Suprapubic skin (tissue), 4 donors: ENCODE data around the gene RHOG. TPM values are rescaled to one million over a fixed set of nuclear protein-coding genes. Genes with fewer than 3 reads are reported as not detected.

ENCODE experiments used
- DNase-seq, 2 donors: peaks; one replicate each; pipeline ENCODE4 v3.0.0-alpha.2; 2019; ENCODE audit warnings: low spot score in 2 of 2
- H3K27ac ChIP-seq: fragments of 200-600 bp; sonication (generic); one replicate; pipeline ENCODE4 v1.5.1; 2019
- H3K27me3 ChIP-seq: fragments of 200-600 bp; sonication (generic); one replicate; pipeline ENCODE4 v1.5.1; 2019
- H3K36me3 ChIP-seq: fragments of 200-600 bp; sonication (generic); one replicate; pipeline ENCODE4 v1.5.1; 2019
- H3K4me1 ChIP-seq: fragments of 200-600 bp; sonication (generic); one replicate; pipeline ENCODE4 v1.5.1; 2019
- H3K4me3 ChIP-seq: fragments of 200-600 bp; sonication (generic); one replicate; pipeline ENCODE4 v1.5.1; 2019; ENCODE audit warnings: mild to moderate bottlenecking
- H3K9me3 ChIP-seq: fragments of 200-600 bp; sonication (generic); one replicate; pipeline ENCODE4 v1.5.1; 2019
- EP300 ChIP-seq: sonication (generic); formaldehyde crosslinking; IDR thresholded peaks from one replicate; pipeline ENCODE4 v1.6.1; 2017; ENCODE audit warnings: antibody characterized with exemption
- POLR2A ChIP-seq, 2 donors: fragments of 450-650 bp; IDR thresholded peaks; one replicate each; pipeline ENCODE4 v1.6.1; 2017; ENCODE audit warnings: antibody characterized with exemption in 2 of 2, mild to moderate bottlenecking in 2 of 2, moderate library complexity in 2 of 2
- POLR2AphosphoS5 ChIP-seq, 3 donors: sonication (generic); formaldehyde crosslinking; IDR thresholded peaks; one replicate each; pipeline ENCODE4 v1.6.1; 2017; ENCODE audit warnings: antibody characterized with exemption in 3 of 3
- WGBS: methylation state at CpG from one replicate; pipeline ENCODE4 v1.1.5; 2018; 5-methylcytosine and 5-hydroxymethylcytosine counted together
- total RNA-seq, 4 donors: library from RNA; depleted of rRNA; stranded (reverse); fragments of >200 nt; gene quantifications; one replicate each; pipeline ENCODE4 v1.1.0, GENCODE V29; 2016
- TF ChIP-seq, protein P1 (sequence below), 2 donors: fragments of 200-600 bp in 1 of 2; fragments of 450-650 bp in 1 of 2; sonication (generic) in 1 of 2; IDR thresholded peaks; one replicate each; pipeline ENCODE4 v1.5.1; 2016 to 2019; ENCODE audit warnings: antibody characterized with exemption in 2 of 2, mild to moderate bottlenecking in 1 of 2, moderate library complexity in 1 of 2

The RHOG gene
- total RNA-seq, 4 donors from 2014 or later: 36.6 to 47.3 (median 39.3) TPM

DNA sequence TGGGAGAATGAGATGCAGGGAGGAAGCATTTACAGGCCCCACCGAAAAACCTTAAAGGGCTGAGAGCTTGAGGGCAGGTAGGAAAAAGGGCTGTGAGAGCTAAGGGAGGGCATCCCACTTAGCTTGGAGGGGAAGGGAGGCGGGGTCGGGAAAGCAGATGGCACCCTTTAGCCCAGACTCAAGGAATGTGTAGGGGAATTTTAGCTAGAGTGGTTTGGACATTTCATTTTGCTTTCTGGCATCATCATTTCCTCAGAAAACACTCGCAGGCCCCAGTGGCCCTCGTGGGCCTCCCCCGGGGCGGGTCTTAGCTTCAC, 13.9 kb upstream of the RHOG start:
- DNase-seq: no peak
- H3K4me3 ChIP-seq: peak overlapping the region; percentile 80
- H3K36me3 ChIP-seq: no peaks in the 10 kb centered on the region
- no peaks in the 10 kb centered on the region for H3K27me3 ChIP-seq
- TF ChIP-seq, protein P1, sequence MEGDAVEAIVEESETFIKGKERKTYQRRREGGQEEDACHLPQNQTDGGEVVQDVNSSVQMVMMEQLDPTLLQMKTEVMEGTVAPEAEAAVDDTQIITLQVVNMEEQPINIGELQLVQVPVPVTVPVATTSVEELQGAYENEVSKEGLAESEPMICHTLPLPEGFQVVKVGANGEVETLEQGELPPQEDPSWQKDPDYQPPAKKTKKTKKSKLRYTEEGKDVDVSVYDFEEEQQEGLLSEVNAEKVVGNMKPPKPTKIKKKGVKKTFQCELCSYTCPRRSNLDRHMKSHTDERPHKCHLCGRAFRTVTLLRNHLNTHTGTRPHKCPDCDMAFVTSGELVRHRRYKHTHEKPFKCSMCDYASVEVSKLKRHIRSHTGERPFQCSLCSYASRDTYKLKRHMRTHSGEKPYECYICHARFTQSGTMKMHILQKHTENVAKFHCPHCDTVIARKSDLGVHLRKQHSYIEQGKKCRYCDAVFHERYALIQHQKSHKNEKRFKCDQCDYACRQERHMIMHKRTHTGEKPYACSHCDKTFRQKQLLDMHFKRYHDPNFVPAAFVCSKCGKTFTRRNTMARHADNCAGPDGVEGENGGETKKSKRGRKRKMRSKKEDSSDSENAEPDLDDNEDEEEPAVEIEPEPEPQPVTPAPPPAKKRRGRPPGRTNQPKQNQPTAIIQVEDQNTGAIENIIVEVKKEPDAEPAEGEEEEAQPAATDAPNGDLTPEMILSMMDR (IDR thresholded peaks at IDR 0.05): no peak
- TF ChIP-seq POLR2AphosphoS5 (IDR thresholded peaks at IDR 0.05): no peak
- TF ChIP-seq POLR2A (IDR thresholded peaks at IDR 0.05): no peak
- no peak for TF ChIP-seq EP300
- no peaks in the 10 kb centered on the region for H3K9me3 ChIP-seq
- 22% methylated on average over 4 of the region's 7 CpGs for WGBS
- peaks cover 54% of the 10 kb centered on the region for H3K4me1 ChIP-seq
- peak overlapping the region; percentile 97 for H3K27ac ChIP-seq

DNA sequence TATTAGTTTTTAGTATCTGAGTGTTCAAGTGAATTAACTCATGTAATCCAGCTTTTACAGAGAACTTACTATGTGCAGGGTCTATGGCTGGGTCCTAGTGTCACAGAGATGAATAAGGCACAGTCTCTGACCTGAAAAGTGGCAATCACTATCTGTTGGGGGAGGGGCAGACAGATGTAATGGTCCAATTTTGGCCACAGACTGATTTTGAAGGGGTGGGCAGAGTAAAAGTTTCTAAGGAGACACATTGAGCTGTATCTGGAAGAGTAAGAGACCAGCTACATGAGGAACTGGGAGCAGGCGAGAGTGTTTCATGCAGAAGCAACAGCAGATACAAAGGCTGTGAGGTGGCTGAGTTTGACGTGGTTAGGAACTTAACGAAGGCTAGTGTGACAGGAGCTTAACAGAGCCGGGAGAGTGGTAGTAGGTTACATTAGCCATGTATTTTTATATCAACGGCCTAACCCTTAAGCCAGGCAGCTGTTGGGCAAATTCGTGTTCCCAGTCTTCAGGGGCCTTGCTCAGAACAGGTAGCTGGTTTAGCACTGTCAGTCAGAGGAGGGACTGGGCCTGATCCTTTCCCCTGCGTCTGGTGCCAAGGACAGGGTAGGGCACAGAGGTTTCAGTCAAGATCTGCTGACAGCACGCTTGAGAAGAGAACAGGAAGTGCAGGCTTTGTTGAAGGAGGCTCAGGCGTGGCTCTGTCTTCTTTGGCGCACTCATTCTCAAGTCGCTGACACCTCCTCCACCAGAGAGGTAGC, 13.3 kb upstream of the RHOG start:
- peaks cover 50% of the 10 kb centered on the region for H3K4me1 ChIP-seq
- no peaks in the 10 kb centered on the region for H3K27me3 ChIP-seq
- peak; percentile 83 to 85 for DNase-seq
- peak overlapping the region; percentile 80 for H3K4me3 ChIP-seq
- H3K36me3 ChIP-seq: no peaks in the 10 kb centered on the region
- no peaks in the 10 kb centered on the region for H3K9me3 ChIP-seq
- 47% methylated on average over 11 of the region's 11 CpGs for WGBS
- TF ChIP-seq POLR2AphosphoS5 (IDR thresholded peaks at IDR 0.05) (peak in 1 of 3 donors; percentile 18), POLR2A (IDR thresholded peaks at IDR 0.05) (no peak)
- peak overlapping the region; percentile 97 for H3K27ac ChIP-seq

DNA sequence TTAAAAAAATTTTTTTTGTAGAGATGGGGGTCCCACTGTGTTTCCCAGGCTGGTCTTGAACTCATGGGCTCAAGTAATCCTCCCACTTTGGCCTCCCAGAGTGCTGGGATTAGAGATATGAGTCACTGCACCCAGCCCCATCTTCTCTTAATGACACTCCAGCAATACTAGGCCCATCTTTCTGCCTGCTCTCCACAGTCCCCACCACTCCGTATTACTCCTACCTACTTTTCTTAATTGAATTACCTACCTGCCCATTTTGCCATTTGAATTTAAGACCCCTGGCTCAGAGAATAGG, 12.7 kb upstream of the RHOG start:
- Histone ChIP-seq H3K36me3 (no peaks in the 10 kb centered on the region), H3K27ac (peak overlapping the region; percentile 97), H3K9me3 (no peaks in the 10 kb centered on the region), H3K4me1 (peaks cover 48% of the 10 kb centered on the region), H3K27me3 (no peaks in the 10 kb centered on the region), H3K4me3 (no peak overlapping the region)
- TF ChIP-seq, protein P1 (IDR thresholded peaks at IDR 0.05): no peak
- TF ChIP-seq POLR2A (IDR thresholded peaks at IDR 0.05): no peak
- no peak for TF ChIP-seq POLR2AphosphoS5 (IDR thresholded peaks at IDR 0.05)
- TF ChIP-seq EP300: no peak
- no peak for DNase-seq
- 100% methylated on average over 1 of the region's 1 CpG for WGBS

DNA sequence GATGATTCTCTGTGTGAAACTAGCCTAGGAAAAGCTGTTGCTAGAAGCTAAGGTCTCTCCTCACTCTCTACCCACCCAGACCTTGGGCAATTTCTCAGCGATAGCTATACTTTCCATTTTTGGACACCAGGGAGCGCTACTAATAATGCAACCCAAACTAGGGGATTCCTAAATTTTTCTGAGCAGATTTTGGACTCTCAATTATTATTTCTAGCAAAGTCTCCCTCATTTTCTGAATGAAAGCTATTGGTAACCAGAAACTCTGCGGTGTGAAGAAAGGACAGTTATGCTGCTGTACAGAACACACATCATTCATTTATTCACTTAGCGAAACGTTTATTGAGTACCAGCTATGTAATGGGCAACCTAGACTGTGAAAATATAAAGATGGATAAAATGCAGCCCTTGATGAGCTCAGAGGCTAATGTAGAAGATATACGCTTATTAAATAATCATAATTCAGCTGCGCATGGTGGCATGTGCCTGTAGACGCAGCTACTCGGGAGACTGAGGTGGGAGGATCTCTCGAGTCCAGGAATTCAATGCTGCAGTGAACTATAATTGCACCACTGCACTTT, 8.6 kb upstream of the RHOG start:
- no peak overlapping the region for H3K27ac ChIP-seq
- no peaks in the 10 kb centered on the region for H3K27me3 ChIP-seq
- WGBS: 62% methylated on average over 10 of the region's 10 CpGs
- no peaks in the 10 kb centered on the region for H3K9me3 ChIP-seq
- no peaks in the 10 kb centered on the region for H3K36me3 ChIP-seq
- TF ChIP-seq, protein P1 (IDR thresholded peaks at IDR 0.05): peak; percentile 36 to 61
- TF ChIP-seq POLR2AphosphoS5 (IDR thresholded peaks at IDR 0.05): no peak
- DNase-seq: no peak
- no peak overlapping the region for H3K4me3 ChIP-seq
- peaks cover 19% of the 10 kb centered on the region for H3K4me1 ChIP-seq

DNA sequence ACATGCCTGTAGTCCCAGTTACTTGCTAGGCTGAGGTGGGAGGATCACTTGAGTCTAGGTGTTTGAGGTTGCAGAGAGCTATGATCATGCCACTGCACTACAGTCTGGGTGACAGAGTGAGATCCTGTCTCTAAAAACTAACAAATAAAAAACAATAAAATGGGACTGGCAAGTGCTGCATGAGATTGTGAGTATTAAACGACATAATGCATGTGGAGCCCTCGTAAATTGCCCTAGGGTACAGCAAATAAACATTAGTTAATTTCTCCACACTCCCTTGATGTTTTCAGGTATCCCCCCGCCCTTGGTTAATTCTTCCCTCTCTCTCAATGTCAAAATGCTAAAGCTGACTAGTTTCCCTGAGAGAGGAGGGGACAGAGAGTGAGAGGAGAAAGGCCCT, 4.9 kb upstream of the RHOG start:
- Histone ChIP-seq H3K4me1 (peaks cover 15% of the 10 kb centered on the region), H3K36me3 (no peaks in the 10 kb centered on the region), H3K9me3 (no peaks in the 10 kb centered on the region), H3K27me3 (no peaks in the 10 kb centered on the region), H3K27ac (no peak overlapping the region), H3K4me3 (no peak overlapping the region)
- 68% methylated on average over 3 of the region's 3 CpGs for WGBS
- no peak for TF ChIP-seq POLR2AphosphoS5 (IDR thresholded peaks at IDR 0.05)
- TF ChIP-seq EP300: no peak
- no peak for TF ChIP-seq POLR2A (IDR thresholded peaks at IDR 0.05)
- TF ChIP-seq, protein P1 (IDR thresholded peaks at IDR 0.05): no peak
- DNase-seq: no peak
